A549 treated with RU486 at 1 μM for 4 hours (cell line): ENCODE results near the gene TMEM8B. TPM values are rescaled to one million over a fixed set of nuclear protein-coding genes. Genes with fewer than 3 reads are reported as not detected.

Source experiments
- total RNA-seq: library from RNA; stranded (reverse); fragments of 200-300 nt; extraction: Qiagen RNA extraction; gene quantifications from 5 replicates; pipeline ENCODE4 v1.2.3, GENCODE V29; 2022; ENCODE audit warnings: low read depth

Gene TMEM8B, protein sequence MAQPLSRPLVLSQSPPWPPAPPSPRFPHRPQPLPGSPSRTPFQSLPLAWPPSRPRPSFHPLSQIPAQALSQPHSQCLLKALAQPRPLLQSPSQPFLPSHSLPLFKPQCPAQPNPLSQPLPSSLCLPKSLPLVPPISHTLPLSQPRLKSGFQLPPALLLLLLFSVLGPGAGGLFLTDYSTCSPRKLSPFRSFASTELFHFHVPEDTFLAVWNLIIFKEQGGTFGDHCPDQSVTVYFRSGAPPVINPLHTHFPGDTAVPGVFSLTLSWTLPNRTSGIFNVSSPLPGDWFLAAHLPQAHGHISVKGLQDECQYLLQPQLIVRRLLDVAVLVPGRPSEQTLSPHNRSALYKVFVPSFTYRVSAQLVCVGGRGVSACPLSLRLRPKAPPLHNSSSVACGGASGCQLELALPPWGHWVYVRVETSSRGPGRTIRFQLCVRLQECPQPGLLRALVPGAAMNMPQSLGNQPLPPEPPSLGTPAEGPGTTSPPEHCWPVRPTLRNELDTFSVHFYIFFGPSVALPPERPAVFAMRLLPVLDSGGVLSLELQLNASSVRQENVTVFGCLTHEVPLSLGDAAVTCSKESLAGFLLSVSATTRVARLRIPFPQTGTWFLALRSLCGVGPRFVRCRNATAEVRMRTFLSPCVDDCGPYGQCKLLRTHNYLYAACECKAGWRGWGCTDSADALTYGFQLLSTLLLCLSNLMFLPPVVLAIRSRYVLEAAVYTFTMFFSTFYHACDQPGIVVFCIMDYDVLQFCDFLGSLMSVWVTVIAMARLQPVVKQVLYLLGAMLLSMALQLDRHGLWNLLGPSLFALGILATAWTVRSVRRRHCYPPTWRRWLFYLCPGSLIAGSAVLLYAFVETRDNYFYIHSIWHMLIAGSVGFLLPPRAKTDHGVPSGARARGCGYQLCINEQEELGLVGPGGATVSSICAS
- 2.1 to 4.7 TPM (median 3.0 TPM) in 5 replicates for total RNA-seq

DNA sequence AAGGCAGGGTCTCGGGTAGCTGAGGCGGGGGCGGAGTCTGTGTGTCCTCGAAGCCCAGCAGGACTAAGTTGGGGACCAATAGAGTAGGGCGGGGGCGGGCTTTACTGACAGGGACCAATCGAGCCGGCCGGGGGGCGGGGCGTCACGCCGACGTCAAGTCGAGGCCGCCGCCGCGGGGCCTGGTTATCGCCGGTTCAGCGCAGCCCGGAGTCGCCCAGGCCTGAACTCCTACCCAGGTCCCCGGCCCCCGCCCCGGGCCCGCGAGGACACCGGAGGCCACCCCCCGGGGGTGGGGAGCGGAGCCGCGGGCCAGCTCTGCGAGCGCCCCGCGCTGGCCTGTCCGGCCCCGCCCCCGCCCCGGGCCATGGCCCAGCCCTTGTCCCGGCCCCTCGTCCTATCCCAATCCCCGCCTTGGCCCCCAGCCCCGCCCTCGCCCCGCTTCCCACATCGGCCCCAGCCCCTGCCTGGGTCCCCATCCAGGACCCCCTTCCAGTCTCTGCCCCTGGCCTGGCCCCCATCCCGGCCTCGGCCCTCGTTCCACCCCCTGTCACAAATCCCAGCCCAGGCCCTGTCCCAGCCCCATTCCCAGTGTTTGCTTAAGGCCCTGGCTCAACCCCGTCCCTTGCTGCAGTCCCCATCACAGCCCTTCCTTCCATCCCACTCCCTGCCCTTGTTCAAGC, at the start of gene TMEM8B:
TSS of gene TMEM8B (plus strand) at position 145 of the 680 bp plus-strand sequence. CDS start at position 365, 220 bp downstream.

GRCh38 chr9:35791297-35791921, 37.6 kb upstream of the TMEM8B start, which contains the start of gene NPR2:
NPR2 (plus strand) TSS chr9:35791591; CDS start chr9:35792409, 818 bp downstream.

DNA sequence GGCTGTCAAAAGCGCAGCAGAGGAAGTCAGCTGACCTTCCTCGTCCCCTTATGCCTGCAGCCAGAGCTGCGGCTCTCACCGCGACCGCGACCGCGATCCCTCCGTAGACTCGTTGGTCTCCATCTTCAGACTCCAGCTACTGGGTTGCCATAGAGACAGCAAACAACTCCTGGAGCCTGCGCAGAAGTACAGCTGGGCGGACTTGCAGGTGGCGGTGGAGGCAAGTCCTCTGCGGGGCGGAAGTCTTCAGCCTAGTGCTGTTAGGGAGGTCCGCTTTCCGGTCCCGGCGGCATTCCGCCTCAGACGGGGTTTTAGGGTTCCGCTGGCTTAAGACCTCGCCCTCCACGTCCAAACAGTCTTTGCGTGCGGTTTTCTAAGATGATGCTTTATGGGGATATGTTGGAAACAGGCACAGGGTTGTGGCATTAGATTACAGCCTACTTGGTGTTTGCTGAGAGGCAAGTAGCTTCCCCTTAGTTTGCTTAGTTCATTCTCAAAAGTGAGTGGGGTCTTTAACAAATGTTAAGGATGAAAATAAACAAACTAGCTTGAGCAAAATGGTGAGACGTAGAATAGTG, 16.9 kb upstream of the TMEM8B start, which contains the start of gene SPAG8:
TSS of gene SPAG8 (minus strand) at position 238 of the 578 bp plus-strand sequence. CDS start at position 123, 115 bp downstream.

GRCh38 chr9:35814841-35815543, 14.0 kb upstream of the TMEM8B start, which contains the start of gene HINT2:
HINT2 (minus strand) TSS chr9:35815042; CDS start chr9:35814979, 63 bp downstream.

DNA sequence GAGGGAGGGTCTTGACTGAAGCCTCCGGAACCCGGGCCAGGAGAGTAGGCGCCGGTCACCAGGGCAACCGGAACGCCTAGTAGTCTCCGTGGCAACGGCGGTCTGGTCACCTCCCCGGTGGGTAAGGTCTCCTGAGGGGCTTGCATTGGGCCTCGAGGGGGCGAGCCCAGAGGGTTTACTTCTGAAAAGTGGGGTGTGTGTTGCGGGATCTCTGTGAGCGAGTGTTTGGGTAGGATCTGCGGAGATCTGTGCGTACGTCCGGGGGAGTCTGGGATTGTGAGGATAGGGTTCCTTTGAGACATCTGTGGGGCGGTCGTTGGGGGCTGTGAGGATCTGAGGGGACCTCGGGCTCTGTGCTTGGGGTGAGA, 328 bp upstream of the TMEM8B start, which contains the start of gene FAM221B:
TSS of gene FAM221B (minus strand) at position 17 of the 368 bp plus-strand sequence. CDS start 2,571 bp downstream, outside the sequence.

DNA sequence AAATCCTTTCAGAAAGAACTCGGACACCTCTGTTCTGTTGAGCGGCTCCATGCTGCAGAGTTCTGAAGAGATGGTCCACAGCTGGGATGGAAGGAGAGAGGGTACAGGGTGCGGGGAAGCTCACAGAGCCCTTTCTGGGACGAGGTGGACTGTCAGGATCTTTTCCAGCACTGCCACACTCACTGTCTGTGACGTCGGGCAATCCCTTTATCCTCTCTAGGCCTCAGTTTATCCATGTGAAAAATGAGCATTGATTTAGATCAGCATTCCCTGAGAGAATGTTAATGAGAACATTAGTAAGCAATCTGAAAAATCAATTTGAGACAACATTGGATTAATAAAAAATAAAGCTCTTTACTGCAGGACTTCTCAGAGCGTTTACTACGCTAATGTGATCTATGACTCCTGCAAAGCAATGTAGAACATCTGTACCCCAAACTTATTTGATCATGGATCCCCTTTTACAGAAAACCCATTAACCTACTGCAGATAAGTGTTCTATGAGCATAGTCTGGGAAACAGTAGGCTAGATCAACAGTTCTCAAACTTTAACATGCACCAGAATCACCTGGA, 41.4 kb downstream of the TMEM8B start, which contains the start of gene OR13J1:
TSS of gene OR13J1 (minus strand) at position 51 of the 573 bp plus-strand sequence. CDS start at position 51, 0 bp downstream.

GRCh38 chr9:35905912-35906679, 77.1 kb downstream of the TMEM8B start, which contains the start of gene HRCT1:
HRCT1 (plus strand) TSS chr9:35906202; CDS start chr9:35906288, 86 bp downstream.

DNA sequence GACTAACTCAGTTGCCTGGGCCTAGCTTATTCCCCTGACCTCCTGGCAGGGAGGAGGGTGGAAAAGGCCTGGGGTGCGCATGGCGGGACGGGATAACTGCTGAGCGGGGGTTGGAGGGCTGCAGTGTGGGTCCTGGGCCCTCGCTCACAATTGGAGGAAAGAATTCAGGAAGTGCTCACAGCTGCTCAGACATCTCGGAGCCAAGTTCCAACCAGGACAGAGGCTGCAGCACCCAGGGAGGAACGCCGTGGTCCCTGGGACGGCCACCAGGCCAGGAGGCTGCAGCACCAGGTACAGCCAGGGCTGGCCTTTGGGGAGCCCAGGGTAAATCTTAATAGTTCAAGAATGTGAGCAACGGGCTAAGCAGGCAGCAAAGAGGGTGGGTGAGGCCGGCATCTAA, 80.2 kb downstream of the TMEM8B start, which contains the start of gene SPAAR:
TSS of gene SPAAR (plus strand) at position 217 of the 400 bp plus-strand sequence. CDS start 974 bp downstream, outside the sequence.

Other genes starting within 250 kb of the TMEM8B start
- 18.3 to 28.1 TPM (median 22.9 TPM) in 5 replicates for gene TESK1, start 224.0 kb upstream of the TMEM8B start, total RNA-seq
- gene CD72, start 210.8 kb upstream of the TMEM8B start, total RNA-seq: 0.25 to 0.30 TPM (median 0.30 TPM) in 3 of 5 replicates, not detected in the others
- gene SIT1, start 178.3 kb upstream of the TMEM8B start, total RNA-seq: not detected in 5 replicates
- gene RMRP, start 171.2 kb upstream of the TMEM8B start, total RNA-seq: 8.3 to 13.4 TPM (median 12.5 TPM) in 3 of 5 replicates, not detected in the others
- gene CCDC107, start 170.9 kb upstream of the TMEM8B start, total RNA-seq: 20.4 to 28.0 TPM (median 23.9 TPM) in 5 replicates
- 12.8 to 19.8 TPM (median 17.1 TPM) in 5 replicates for gene ARHGEF39, start 164.0 kb upstream of the TMEM8B start, total RNA-seq
- 4.1 to 7.3 TPM (median 4.6 TPM) in 5 replicates for gene CA9, start 155.3 kb upstream of the TMEM8B start, total RNA-seq
- 613 to 691 TPM (median 662 TPM) in 5 replicates for gene TPM2, start 139.3 kb upstream of the TMEM8B start, total RNA-seq
- 113 to 128 TPM (median 115 TPM) in 5 replicates for gene TLN1, start 97.0 kb upstream of the TMEM8B start, total RNA-seq
- gene CREB3, start 96.6 kb upstream of the TMEM8B start, total RNA-seq: 55.7 to 63.8 TPM (median 58.4 TPM) in 5 replicates
- 23.1 to 31.3 TPM (median 30.0 TPM) in 5 replicates for gene GBA2, start 80.0 kb upstream of the TMEM8B start, total RNA-seq
- 11.2 to 15.6 TPM (median 14.7 TPM) in 5 replicates for gene RGP1, start 79.9 kb upstream of the TMEM8B start, total RNA-seq
- gene MSMP, start 75.0 kb upstream of the TMEM8B start, total RNA-seq: 0.29 to 0.82 TPM (median 0.31 TPM) in 3 of 5 replicates, not detected in the others
- 4.4 to 6.3 TPM (median 5.8 TPM) in 5 replicates for gene NPR2, start 37.6 kb upstream of the TMEM8B start, total RNA-seq
- gene SPAG8, start 17.0 kb upstream of the TMEM8B start, total RNA-seq: 0.26 to 0.47 TPM (median 0.41 TPM) in 5 replicates
- gene HINT2, start 14.2 kb upstream of the TMEM8B start, total RNA-seq: 70.2 to 119 TPM (median 98.2 TPM) in 5 replicates
- gene FAM221B, start 496 bp upstream of the TMEM8B start, total RNA-seq: not detected in 5 replicates
- not detected in 5 replicates for gene OR13J1, start 41.2 kb downstream of the TMEM8B start, total RNA-seq
- 0.28 to 0.48 TPM (median 0.30 TPM) in 3 of 5 replicates, not detected in the others for gene HRCT1, start 77.0 kb downstream of the TMEM8B start, total RNA-seq
- gene SPAAR, start 80.3 kb downstream of the TMEM8B start, total RNA-seq: not detected in 5 replicates
- not detected in 5 replicates for gene OR2S2, start 128.9 kb downstream of the TMEM8B start, total RNA-seq
- 3.9 to 6.1 TPM (median 6.0 TPM) in 5 replicates for gene RECK, start 207.7 kb downstream of the TMEM8B start, total RNA-seq